NCI-H748 treated with DMSO at 0.1 percent for 48 hours (cell line): ENCODE results near the gene RTN1.
A peak's percentile ranks its signal among the peaks of the same experiment; 100 is the strongest.

Source experiments
- DNase-seq: peaks from one replicate; lab custom pipeline; 2025; lab: John Stamatoyannopoulos, UW

The RTN1 gene

DNA sequence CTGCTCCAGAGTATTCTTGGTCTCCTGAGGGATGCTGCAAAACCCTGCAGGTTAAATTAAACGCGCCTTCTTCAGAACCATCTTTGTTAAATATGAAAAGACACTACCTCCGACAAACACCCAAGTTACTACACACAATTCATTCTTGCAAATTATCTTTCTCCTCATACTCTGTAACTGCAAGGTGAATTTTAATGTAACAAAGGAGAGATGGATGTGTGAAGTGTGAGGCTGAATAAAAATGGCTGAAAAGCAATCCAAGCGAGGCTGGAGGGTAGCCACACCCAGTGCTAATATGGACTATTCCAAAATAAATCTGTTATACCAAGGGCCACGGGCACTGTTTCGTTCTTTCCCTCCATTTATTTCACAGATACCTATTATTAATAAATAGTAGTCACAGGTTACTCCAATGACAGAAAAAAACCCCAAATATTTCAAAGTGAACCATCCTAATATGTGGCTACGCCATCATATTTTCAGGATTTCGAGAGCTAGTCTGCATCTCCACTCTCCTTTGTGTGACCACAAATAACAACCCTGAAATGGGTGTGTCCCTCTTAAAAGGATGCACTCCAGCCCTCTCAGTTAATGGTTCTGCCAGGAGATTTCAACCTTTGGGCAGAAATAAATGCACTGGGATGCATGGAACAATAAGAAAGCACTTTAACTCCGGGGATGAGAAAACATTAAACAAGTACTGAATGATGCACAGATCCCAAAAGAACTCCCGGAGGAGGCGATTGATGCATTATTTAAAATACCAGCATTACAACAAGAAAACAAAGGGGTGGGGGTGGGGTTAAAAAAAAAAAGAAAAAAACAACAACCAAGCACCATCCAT, 240.9 kb downstream of the RTN1 start:
- DNase-seq = peak; percentile 84

DNA sequence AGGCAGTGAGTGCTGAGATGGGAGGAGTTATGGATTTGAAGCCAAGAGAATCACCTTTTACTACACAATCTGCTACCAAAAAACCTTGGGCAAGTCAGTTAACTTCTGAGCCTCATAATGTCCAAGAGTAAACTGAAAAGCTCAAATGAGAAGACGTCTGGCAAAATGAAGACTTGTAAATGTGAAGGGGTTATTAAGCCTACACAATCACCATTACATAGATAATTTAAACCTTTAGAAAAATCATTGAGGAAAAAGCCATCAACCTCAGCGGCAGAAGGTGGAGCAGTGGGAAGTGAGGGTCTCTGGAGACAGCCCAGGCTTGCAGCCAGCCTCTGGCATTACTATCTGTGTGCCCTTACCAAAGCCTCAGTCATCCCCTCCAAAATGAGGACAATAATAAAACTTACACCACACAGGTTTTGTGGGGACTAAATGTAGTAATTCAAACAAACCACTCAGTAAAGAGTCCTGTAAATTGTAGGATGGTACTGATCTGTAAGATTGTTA, 243.5 kb downstream of the RTN1 start:
- DNase-seq = no peak

DNA sequence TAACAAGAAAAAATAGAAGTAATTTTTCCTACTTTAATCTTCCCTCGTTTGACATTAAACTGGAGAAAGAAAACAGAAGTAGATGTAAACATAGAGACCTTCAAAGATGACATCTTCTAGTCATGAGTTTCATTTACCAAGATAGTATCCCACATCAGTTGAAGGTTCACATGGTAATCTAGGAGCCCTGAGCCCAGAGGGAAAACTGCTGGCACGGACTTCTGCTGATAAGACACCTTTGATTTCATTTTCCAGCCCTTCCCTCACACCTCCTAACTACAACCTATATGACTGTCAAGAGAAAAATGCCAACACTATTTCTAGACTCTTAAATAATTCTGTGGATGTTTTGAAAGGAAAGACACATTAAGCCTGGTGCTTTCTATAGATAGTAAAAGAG, 247.9 kb downstream of the RTN1 start:
- DNase-seq = no peak

DNA sequence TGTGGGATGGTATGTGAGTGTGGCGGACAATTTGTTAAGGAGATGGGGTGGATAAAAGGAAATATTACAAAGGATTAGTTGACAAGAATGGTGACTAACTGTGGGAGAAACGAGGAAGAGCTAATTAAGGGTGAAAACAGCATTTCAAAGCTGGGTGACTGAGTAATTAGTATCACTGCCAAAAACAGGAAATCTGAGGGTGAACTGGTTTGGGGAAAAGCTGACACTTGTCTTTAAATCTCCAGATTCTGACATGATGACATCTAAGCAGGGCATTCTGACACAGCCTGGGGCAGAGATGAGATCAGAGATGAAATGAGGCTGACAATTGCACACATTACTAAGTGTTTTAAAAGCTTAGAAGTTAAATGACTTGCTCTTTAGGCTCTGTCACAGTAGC, 251.5 kb downstream of the RTN1 start:
- DNase-seq = no peak

DNA sequence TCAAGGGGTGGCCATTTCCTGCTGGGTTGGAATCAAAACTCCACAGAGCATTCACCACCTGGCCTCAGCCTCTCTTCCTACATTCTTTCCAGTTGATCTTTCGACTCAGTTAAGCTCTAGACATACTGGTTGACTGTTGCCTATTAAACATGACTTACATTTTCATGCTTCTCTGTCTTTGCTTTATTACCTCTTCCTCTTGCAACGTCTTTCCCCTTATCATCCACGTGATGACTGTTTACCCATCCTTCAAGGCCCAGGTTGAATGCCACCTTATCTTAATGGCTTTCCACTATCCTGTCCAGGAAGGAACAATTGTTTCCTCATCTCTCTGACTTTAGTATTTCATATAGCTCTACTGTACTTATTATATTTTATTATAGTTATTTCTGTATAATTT, 269.5 kb downstream of the RTN1 start:
- no peak for DNase-seq

DNA sequence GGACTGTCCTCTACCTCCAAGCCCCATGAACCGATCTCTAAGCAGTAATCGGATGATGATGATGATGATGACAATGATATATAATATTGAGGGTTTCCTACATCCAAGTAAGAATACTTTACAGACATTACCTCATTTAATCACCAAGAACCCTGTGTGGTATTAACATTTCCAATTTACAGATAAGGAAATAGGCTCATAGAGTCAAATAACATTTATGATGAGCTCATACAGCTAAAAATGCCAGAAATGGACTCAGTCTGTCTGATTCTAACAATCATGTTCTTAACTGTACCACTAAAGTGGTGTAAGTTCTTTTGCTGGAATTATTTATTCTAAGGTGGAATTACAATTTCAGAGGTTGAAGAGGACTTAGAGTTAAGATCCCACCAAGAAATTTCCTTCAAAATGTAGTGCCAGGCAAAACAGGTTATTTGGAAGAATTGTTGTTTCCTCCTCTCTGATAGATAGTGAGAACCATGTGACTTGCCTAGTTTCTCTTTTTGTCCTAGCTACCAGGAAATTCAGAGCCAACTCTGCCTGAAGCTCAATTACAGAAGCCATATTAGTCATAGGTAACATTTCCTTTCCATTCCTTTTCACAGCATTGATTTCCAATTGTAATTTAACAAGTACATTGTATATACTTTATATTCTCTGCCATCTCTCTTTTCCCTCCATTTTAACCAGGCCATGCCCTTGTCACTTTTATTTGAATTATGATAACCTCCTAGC, 270.2 kb downstream of the RTN1 start:
- DNase-seq = no peak

DNA sequence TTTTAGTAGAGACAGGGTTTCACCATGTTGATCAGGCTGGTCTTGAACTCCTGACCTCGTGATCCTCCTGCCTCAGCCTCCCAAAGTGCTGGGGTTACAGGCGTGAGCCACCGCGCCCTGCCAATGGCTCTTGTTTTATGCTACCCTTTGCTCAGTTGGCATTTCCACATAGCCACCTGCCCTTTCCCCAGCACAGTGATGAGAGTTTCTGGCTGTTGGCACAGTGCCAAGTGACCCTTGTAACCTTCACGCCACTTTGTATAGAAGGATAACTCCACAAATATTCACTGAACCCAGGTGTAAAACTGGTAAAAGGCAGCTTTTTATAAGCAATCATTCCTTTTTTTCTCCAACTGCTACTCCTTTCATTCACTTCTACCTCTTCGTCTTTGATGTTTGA, 275.5 kb downstream of the RTN1 start:
- no peak for DNase-seq

DNA sequence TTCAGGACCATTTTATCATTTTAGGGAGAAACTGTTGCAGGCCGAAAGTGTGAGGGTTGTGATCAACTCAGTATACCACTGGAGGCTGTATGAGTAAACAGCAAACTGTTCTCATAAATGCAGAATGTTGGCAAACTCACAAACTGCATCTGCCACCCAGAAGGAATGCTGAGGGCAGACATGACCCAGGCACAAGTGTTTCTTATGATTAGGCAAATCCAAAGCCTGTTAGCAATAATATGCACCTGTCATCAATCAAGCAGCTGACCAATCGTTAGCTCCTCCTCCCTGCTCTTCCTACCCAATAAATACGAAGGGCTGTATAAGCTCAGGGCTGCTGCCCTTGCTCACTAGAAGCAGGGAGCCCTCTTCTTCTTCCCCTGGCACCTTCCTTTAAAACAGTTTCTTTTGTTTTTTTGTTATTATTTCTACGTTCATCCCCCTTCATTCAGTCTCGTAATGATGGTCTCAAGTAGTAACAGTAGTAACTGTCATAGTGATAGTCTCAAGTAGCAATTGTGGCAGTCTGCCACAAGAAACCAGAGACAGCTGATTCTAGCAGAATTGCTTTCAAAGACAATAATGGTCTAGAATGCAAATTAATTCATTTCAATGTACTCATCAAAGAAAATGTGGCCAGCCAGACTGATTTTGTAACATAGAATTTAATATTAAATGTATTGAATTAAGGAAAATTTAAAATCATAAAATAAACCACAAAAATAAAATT, 278.8 kb downstream of the RTN1 start:
- DNase-seq = no peak

DNA sequence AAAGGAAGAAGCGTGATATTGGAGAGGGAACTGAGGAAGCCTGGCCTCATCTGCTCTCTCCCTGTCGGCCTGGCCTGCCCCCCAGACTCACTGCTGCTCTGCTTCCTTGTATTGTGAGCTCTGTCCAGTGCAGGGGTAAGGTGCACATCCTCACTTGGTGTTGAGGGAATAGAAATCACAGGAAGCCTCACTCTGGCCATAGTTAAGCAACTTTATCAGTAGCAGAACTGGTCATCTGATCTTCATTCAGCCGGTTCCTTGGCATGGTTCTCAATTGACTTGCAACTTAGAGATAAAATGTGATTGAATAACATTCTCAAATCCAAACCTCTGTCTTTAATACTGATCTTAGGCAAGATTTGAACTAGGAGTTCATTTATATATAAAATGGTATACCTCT, 282.5 kb downstream of the RTN1 start:
- no peak for DNase-seq

DNA sequence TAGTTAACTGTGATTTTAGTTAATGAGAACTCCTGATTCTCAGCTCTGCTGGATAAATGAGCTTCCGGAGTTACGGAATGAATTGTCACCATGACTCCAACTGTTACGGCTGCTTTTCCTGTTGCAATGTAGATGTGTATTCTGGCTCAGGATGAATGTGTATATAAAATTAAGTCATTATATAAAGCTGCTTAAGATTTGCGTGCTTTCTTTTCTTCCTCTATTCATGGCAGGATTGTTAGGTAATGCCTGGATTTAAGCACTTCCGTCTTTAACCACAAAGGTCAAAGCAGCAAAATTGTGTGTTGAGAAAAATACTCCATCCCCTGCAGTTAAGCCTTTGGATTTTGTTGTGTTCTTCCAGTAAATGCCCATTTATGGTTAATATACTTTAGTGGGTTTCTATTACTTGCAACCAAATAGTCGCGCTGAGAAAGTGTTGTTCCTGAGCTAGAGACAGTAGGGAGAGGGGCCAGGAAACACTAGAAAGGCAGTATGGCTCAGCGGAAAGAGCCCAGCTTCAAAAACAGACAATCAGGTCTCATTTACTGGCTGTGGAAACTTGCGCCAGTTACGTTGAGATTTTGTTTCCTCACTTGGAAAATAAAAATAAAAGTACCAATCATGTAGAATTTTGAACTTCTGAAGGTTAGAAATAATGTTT, 284.6 kb downstream of the RTN1 start:
- DNase-seq = no peak

DNA sequence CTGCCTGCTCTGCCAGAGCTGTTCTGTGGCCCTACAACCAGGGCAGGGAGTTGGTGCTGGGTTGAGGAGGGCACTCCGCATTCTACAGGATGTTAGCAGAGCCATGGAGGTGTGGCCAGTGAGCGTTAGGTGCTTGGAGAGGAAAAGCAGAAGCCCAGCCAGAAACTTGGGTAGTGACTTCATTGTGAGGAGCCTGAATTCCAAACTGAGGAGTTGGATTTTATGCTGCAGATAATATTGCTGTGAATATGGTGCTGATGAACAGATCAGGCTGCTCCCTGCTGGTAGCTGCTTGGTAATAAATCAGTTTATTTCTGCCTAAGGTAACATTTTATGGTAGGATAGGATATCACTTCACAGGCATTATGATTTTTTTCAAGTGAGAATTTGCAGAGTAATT, 286.8 kb downstream of the RTN1 start:
- DNase-seq = no peak

DNA sequence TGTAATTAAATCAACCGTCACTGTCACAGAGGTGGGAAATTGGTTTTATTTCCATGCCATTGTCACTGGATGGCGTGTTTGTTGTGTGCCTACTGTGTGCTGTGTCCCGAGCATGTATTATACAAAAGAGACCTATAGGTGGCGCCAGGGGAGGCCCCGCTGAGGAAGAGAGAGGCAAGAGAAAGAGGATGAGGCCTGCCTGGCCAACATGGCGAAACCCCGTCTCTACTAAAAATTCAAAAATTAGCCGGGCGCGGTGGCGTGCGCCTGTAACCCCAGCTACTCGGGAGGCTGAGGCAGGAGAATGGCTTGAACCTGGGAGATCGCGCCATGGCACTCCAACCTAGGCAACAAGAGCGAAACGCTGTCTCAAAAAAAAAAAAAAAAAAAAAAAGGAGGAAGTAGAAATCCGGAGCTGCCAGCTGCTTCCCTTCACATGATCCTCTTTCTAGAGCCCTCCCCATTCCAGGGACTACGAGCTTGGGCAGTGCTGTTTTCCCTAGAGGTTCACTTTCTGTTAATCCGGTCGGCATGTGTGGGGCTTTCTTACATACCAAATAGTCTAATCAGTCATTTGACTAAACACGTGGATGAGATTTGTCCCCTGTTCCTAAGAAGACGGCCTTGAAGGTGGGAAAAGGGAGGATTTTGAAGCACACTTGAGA, 287.6 kb downstream of the RTN1 start:
- DNase-seq = no peak

DNA sequence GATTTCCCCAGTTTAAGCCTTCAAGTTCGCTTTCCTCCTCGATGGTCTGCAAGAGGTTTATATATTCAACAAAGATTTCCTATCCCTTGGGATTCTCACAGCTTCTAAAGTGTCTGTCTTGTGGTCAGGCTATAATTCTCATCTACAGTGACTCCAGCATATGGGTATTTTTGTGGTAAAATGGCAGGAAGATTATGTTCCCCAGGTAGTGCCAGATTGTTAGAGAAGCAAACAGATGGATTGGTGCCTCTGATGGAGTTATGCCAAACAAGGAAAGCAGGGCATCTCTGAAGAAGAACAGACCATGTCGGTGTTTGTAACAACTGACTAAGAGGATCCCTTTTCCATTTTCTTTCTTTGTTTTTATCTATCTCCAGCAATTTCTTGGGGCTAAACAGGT, 288.4 kb downstream of the RTN1 start:
- DNase-seq = no peak

DNA sequence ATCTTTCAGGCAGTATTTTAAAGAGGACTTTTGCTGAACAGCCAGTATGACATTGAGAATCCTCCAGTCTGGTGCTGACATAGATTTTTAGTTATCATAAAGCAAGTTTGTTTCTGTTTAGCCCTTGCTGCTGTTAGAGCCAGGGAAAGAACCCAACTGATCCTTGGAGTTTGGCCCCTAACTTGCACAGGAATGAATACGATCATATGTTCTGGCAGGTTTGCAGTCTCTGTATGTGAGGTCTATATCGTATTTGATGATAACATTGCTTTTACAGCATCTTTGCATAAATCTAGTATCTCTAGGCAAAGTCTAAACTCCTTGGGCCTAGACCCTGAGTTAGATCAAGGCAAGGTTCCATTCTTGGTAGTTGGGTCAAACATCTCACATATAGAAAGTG, 289.7 kb downstream of the RTN1 start:
- no peak for DNase-seq

DNA sequence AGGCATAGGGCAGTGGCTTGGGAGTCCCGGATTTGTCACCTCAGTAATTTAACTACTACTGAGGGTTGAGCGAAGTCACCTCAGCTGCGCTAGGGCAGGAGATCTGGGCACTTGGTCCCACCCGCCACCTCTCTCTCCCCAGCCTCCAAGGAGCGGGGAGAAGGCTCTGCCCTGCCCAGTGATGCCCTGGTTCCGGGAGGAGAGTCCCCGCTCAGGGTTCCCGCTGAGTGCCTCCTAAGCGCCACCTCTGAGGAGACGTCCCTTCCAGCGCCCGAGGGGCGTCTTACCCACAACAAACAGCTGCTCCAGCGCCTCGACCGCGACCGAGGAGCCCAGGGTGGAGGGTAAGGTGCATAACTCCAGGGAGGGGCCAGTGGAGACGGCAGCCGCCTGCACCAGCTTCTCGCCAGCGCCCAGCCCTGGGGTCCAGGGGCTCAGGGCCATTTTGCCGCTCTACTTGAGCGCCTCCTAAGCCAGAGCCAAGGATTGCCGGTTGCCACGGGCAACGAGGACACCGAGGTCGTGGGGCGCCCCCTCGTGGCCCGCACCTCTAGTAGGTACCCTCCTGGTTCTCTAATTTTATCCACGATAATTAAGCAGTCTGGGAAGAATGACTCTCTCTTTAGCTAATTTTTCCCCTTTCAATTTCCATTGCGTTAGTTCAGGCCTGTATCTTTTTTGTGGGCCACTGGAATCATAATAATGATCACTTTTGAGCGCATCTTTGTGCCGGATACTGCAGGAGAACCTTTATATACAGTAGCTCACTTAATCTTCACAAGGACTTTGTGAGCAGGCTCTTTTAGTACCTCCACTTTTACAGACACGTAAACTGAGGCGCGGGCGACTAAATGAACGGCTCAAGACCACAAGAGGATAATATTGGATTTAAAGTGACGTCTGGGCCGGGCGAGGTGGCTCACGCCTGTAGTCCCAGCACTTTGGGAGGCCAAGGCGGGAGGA, 294.0 kb downstream of the RTN1 start, which contains the start of gene CCDC175:
Gene CCDC175, minus strand, starts transcription at position 481 of the 963 bp plus-strand sequence. Its CDS starts 37 bp downstream, at position 444.
- peak; percentile 89 for DNase-seq

DNA sequence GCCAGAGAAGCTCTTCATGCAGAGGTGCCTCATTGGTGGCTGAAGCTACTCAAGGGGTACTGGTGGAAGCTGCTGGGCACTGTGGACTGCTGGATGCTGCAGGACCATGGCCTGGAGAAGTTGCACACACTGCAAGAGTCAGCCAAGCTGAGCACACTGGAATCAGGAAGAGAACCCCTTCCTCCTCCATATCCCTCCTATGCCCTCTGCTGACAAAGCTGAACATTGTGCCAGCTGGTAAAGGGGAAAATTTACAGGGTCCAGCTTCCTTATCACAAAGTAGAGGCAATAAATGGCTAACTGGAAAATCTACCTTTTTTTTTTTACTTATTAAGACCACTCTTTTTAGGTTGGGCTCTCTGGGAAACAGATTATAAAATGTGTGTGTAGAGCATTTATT, 300.5 kb downstream of the RTN1 start:
- DNase-seq = no peak

DNA sequence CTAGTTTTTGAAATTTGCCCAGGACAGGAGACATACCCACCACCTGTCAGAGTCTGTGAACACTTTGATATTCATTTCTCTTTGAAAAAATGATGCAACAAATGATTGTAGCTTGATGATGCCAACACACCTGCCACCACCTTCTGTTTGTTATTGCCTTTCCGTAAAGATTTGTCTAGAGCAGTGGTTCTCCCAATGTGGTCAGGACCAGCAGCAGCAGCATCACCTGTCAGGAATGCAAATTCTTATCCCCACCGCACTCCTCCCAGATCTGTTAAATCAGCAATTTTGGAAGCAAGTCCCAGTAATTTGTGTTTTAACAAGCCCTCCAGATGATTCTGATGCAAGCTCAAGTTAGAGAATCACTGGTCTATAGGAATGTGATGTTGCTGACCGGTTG, 303.9 kb downstream of the RTN1 start:
- DNase-seq = no peak

DNA sequence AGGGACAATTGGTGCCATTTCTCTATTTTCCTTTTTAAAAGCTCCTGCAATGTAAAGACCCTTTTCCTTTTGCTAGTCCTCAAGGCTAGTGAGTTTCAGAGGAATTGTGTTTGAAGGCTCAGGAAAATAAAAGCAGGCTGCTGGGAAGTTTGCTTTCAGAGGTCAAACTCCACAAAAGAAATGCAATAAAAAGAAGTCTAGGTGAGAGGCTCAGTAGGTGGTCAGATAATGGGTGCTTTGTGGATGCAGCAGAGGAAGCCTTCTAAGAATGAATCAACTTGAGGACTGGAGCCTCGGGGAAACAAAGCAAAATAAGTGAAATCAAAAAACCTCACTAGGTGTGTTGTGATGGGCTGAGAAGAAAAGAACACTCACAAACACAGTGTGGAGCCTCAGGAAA, 304.3 kb downstream of the RTN1 start:
- no peak for DNase-seq

DNA sequence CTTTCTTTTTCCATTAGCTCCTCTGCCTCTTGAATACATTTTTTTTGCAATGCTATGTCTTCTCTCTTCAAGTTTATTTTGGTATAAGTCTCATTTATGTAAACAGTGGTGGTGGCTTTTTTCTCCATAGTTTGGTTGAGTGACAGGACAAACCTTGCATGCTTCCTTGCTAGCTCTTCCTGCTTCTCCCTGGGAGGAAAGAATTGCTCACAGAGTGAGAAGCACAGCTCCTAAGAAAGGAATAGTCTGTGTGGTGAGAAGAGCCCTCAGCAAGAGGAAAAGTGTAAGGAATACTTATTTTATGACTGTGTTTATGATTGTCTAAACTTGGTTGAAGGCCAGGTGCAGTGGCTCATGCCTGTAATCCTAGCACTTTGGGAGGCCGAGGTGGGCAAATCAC, 305.5 kb downstream of the RTN1 start:
- DNase-seq = no peak

DNA sequence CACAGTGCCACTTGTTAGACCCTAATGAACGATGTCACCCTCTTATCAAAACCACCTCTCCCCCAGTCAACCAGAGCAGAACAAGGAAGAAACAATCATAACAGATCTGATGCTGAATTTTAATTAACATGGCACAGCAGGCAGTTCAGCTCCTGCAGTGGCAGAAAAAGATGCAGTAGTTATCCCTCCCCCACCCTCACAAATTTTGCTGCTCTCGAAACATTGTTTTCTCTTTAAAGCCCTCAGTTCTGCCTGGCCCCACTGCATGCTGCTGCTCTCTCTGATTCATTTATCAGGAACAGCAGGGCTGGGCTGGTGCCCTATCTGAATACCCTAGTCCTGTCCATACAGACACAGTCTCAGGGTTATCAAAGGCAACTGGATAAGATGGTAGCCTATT, 306.2 kb downstream of the RTN1 start:
- no peak for DNase-seq
